ENCODE data around the gene FGD6.

GRCh38 chr12:95253386-95253785 is 36.1 kb upstream of the FGD6 start:
- TF ChIP-seq POLR2A (IDR thresholded peaks at IDR 0.05), result no peak
- TF ChIP-seq, protein P1, sequence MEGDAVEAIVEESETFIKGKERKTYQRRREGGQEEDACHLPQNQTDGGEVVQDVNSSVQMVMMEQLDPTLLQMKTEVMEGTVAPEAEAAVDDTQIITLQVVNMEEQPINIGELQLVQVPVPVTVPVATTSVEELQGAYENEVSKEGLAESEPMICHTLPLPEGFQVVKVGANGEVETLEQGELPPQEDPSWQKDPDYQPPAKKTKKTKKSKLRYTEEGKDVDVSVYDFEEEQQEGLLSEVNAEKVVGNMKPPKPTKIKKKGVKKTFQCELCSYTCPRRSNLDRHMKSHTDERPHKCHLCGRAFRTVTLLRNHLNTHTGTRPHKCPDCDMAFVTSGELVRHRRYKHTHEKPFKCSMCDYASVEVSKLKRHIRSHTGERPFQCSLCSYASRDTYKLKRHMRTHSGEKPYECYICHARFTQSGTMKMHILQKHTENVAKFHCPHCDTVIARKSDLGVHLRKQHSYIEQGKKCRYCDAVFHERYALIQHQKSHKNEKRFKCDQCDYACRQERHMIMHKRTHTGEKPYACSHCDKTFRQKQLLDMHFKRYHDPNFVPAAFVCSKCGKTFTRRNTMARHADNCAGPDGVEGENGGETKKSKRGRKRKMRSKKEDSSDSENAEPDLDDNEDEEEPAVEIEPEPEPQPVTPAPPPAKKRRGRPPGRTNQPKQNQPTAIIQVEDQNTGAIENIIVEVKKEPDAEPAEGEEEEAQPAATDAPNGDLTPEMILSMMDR (IDR thresholded peaks at IDR 0.05), result no peak

Data from body of pancreas (tissue), 4 donors.